ENCODE results near the gene CLDN9. TPM values are rescaled to one million over a fixed set of nuclear protein-coding genes. Genes with fewer than 3 reads are reported as not detected.

The CLDN9 gene
- polyA plus RNA-seq, 1 donor from 2014 or later, result not detected

- no peaks in the 10 kb centered on the region for H3K9me2 ChIP-seq (ENCODE audit: insufficient read depth, low read length)
- H3K79me2 ChIP-seq (replicated peaks; ENCODE audit: insufficient read depth, low read length), result no peaks in the 10 kb centered on the region
- no peak overlapping the region for H3K9ac ChIP-seq (ENCODE audit: low read length)
- peaks cover 73% of the 10 kb centered on the region for H3K27me3 ChIP-seq (ENCODE audit: insufficient read depth, low read depth, low read length)
- no peak overlapping the region for H3K4me2 ChIP-seq (ENCODE audit: low read length)
- no peak overlapping the region for H3K4me3 ChIP-seq (ENCODE audit: low read length)
- H3F3A ChIP-seq (ENCODE audit: insufficient read depth, low read length, poor library complexity, severe bottlenecking), result no peaks in the 10 kb centered on the region
- no peak overlapping the region for H3K27ac ChIP-seq (ENCODE audit: low read length)
- no peak overlapping the region for H2AFZ ChIP-seq (ENCODE audit: low read depth, low read length)
- no peak for TF ChIP-seq SMC3 (conservative IDR thresholded peaks at IDR 0.05; ENCODE audit: poor library complexity)
- TF ChIP-seq, protein P1, sequence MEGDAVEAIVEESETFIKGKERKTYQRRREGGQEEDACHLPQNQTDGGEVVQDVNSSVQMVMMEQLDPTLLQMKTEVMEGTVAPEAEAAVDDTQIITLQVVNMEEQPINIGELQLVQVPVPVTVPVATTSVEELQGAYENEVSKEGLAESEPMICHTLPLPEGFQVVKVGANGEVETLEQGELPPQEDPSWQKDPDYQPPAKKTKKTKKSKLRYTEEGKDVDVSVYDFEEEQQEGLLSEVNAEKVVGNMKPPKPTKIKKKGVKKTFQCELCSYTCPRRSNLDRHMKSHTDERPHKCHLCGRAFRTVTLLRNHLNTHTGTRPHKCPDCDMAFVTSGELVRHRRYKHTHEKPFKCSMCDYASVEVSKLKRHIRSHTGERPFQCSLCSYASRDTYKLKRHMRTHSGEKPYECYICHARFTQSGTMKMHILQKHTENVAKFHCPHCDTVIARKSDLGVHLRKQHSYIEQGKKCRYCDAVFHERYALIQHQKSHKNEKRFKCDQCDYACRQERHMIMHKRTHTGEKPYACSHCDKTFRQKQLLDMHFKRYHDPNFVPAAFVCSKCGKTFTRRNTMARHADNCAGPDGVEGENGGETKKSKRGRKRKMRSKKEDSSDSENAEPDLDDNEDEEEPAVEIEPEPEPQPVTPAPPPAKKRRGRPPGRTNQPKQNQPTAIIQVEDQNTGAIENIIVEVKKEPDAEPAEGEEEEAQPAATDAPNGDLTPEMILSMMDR (IDR thresholded peaks at IDR 0.05; ENCODE audit: poor library complexity, severe bottlenecking), result no peak
- no peak for TF ChIP-seq POLR2AphosphoS5 (IDR thresholded peaks at IDR 0.05)
- TF ChIP-seq, protein P2, sequence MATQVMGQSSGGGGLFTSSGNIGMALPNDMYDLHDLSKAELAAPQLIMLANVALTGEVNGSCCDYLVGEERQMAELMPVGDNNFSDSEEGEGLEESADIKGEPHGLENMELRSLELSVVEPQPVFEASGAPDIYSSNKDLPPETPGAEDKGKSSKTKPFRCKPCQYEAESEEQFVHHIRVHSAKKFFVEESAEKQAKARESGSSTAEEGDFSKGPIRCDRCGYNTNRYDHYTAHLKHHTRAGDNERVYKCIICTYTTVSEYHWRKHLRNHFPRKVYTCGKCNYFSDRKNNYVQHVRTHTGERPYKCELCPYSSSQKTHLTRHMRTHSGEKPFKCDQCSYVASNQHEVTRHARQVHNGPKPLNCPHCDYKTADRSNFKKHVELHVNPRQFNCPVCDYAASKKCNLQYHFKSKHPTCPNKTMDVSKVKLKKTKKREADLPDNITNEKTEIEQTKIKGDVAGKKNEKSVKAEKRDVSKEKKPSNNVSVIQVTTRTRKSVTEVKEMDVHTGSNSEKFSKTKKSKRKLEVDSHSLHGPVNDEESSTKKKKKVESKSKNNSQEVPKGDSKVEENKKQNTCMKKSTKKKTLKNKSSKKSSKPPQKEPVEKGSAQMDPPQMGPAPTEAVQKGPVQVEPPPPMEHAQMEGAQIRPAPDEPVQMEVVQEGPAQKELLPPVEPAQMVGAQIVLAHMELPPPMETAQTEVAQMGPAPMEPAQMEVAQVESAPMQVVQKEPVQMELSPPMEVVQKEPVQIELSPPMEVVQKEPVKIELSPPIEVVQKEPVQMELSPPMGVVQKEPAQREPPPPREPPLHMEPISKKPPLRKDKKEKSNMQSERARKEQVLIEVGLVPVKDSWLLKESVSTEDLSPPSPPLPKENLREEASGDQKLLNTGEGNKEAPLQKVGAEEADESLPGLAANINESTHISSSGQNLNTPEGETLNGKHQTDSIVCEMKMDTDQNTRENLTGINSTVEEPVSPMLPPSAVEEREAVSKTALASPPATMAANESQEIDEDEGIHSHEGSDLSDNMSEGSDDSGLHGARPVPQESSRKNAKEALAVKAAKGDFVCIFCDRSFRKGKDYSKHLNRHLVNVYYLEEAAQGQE (IDR thresholded peaks at IDR 0.05; ENCODE audit: borderline replicate concordance), result no peak
- TF ChIP-seq TAF1 (IDR thresholded peaks at IDR 0.05; ENCODE audit: low read depth), result no peak
- no peak for TF ChIP-seq MXI1 (conservative IDR thresholded peaks at IDR 0.05; ENCODE audit: poor library complexity, severe bottlenecking)
- TF ChIP-seq EP300 (conservative IDR thresholded peaks at IDR 0.05; ENCODE audit: poor library complexity, severe bottlenecking), result no peak
- TF ChIP-seq RAD21 (conservative IDR thresholded peaks at IDR 0.05), result no peak
- no peak for TF ChIP-seq EZH2 (IDR thresholded peaks at IDR 0.05; ENCODE audit: borderline replicate concordance, insufficient read depth, low read length, poor library complexity, severe bottlenecking)
- H3K36me3 ChIP-seq (ENCODE audit: insufficient read depth, low read length), result no peaks in the 10 kb centered on the region
- no peaks in the 10 kb centered on the region for H3K9me3 ChIP-seq (ENCODE audit: low read length)
- no peaks in the 10 kb centered on the region for H4K20me1 ChIP-seq (ENCODE audit: insufficient read depth)
Measured at GRCh38 chr16:3008690-3009037, 4.1 kb upstream of the CLDN9 start.

DNA sequence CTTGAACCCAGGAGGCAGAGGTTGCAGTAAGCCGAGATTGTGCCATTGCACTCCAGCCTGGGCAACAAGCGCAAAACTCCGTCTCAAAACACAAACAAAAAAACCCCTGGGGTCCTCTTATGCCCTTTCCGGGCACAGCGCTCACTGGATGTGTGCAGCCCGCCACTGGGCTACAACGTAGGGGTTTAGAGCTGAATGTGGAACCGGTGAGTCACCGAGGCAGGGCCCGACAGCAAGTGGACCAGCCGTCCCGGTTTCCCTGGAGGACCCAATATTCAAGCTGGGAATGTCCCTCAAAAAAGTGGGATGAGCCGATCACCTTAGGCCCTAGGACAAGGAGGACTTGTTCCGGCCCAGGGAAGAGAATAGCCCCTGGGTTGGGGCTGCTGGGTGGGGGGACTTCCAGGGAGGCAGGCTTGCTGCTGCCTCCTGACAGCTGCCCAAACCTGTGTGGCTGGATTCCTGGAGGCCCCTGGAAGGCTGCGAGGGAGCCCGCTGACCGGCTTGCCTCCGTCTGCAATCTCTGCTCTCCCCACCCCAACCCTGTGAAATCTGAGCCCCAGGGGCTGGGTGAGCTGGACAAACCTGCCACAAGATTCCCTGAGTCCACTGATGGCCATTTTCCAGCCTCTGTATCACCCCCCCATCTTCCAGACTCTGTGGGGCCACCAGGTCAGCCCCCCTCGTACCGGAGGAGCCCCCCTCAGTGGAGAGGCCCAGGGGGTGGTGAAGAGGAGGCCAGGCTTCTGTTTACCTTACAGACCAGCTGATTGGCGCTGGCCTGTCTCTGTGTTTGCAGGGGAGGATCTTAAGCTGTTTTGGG lies 2.9 kb upstream of the CLDN9 start:
- H3K4me2 ChIP-seq (ENCODE audit: low read length), result no peak overlapping the region
- no peaks in the 10 kb centered on the region for H3K79me2 ChIP-seq (replicated peaks; ENCODE audit: insufficient read depth, low read length)
- no peak overlapping the region for H2AFZ ChIP-seq (ENCODE audit: low read depth, low read length)
- H3K9me3 ChIP-seq (ENCODE audit: low read length), result no peaks in the 10 kb centered on the region
- no peak overlapping the region for H3K4me3 ChIP-seq (ENCODE audit: low read length)
- TF ChIP-seq MXI1 (conservative IDR thresholded peaks at IDR 0.05; ENCODE audit: poor library complexity, severe bottlenecking), result no peak
- H3K9me2 ChIP-seq (ENCODE audit: insufficient read depth, low read length), result no peaks in the 10 kb centered on the region
- H3K36me3 ChIP-seq (ENCODE audit: insufficient read depth, low read length), result no peaks in the 10 kb centered on the region
- H4K20me1 ChIP-seq (ENCODE audit: insufficient read depth), result no peaks in the 10 kb centered on the region
- peaks cover 72% of the 10 kb centered on the region for H3K27me3 ChIP-seq (ENCODE audit: insufficient read depth, low read depth, low read length)
- H3K27ac ChIP-seq (ENCODE audit: low read length), result no peak overlapping the region
- no peak overlapping the region for H3K9ac ChIP-seq (ENCODE audit: low read length)
- H3F3A ChIP-seq (ENCODE audit: insufficient read depth, low read length, poor library complexity, severe bottlenecking), result no peaks in the 10 kb centered on the region

Measured in neural cell (in vitro differentiated cells).